ENCODE results near the gene PROK2.
A peak's percentile ranks its signal among the peaks of the same experiment; 100 is the strongest.

Gene PROK2

GRCh38 chr3:71786551-71786950 is 1.6 kb upstream of the PROK2 start:
- no peak for DNase-seq

DNA sequence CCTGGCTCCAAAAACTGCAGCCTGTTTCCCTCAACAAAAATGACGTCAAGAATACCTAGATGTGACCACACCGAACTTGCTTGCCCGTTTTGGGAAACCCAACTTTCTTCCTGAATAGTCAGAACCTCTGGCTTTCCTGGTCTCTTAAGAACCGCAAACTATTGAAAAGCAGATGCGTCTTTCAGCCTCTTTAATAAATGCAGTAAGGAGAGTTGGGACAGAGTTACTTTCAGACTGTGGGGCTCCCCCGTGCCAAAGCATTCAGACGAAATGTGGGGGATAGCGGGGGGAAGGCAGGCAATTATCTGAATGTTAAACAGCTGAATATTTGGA is 1.2 kb upstream of the PROK2 start:
- DNase-seq: no peak

DNA sequence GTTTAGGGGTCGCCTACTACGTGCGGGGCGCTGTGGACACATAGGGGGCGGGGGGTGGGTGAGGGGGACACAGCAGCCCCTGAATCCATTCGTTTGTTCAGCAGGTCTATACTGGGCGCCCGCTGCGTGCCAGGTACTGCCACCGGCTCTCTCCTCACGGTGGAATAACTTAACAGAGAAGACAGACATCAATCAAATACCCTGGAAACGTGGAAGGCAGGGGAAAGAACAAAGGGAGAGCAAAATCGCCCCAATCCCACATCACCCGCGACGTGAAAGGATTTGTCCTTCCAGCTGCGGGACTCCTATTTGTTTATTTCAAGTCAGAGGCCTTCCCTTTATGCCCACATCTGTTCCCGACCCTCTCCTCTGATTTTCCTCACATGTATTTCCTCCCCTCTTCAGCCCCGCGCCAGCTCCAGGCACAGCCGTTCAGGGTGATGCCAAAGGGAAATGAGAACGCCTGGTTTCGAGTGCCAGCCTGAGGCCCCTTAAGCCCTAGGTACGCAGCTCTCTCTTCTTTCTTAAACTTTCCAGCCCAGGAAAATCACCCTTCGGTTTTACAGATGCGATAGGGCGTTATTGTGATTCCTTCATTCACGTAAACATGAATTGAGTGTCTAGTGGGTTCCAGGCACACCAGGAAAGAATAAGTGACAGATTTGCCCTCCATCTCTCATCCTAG is 726 bp upstream of the PROK2 start:
- peak; percentile 63 for DNase-seq

DNA sequence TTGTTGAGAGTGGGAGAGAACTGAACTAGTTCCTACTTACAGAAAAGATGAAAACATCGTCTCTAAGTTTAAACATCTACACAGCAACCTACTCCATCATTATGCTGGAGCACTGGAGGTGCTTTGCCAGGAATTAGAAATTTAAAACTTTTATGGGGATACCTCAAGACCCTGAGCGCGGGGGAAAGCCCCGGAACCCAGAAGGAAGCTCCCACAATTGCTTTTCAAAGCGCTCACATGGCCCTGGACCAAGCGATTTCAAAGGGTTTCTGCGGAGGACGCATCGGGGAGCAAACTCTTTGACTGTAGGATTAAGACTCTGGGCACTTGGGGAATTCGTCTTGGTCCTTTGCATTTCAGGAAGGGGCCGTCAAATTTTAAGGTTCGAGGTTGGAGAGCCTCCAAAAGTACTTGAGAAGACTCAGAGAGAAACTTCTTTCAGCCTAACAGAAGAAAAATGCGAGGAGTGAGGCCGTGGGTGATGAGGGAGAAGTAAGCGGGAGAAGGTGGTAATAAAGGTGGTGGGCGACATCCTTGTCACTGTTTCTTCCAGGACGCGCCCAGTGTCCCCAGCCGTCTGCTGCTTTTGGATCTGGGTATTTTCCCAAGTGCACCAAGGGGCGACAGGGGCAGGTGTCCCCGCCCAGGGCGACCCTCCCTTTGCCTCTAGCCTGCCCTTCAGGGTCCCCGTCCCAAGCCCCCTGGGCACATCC is 591 bp downstream of the PROK2 start:
- DNase-seq: peak; percentile 56

DNA sequence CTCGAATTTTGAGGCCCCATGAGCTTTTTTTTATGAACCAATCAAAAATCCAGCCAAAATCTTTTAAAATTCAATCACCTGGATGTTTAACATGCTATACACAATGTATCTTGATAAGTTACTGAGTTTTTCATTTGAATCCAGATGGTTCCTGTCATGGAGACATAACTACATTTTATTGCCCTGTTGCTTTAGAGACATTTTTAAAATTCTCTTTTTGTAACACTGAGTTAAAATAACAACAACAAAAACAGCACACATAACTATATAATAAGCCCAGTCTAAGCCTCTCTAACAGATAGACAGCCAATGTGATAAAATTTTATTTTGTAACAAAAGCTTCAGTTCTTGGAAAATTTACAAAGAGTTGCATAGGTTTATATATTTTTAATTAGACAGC is 1.8 kb downstream of the PROK2 start:
- DNase-seq: peak; percentile 16

- no peak for DNase-seq
Observed at GRCh38 chr3:71780430-71780829, 4.5 kb downstream of the PROK2 start.

DNA sequence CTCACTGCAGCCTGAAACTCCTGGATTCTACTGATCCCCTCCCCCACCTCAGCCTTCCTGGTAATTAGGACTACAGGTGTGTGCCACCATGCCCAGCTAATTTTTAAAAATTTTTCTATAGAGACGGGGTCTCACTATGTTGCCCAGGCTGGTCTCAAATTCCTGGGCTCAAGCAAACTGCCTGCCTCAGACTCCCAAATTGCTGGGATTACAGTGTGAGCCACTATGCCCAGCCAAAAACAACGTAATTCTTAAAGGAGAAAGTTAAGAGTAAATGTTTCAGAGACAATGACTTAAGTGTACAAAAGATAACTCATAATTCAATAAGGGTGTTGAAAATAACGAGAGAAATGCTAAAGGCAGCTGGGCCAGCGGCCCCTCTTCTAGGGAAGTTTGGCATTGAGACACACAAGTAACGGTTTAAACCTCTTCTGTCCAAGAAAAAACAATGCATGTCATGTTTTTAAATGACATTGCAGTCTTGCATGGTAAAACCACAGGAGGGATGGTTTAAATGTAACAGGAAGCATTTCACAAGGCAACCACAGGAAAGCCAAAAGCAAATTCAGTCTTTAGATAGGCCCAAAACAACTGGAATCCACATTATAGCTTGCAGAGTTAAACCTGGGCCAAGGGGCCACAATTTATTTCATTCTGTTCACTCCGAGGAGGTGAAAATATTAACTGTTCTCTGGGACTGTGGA is 5.1 kb downstream of the PROK2 start:
- no peak for DNase-seq

DNA sequence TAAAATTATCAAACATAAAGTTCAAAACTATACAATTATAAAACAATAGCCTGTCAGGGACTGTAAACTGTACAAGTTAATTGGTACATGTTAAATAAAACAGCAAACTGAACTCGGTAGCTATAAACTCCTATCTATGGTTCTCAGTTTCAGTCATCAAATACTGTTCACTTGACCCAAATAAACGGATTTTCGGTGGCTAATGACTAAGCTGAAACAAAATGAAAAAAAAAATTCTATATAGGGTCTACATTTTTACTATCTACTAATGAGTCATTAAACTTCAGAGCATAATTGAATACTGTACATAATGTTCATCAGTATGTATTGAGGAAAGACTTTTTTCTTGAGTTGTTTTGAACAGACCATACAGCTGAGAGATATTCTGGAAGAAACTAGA is 6.6 kb downstream of the PROK2 start:
- no peak for DNase-seq

- DNase-seq: no peak
Observed at GRCh38 chr3:71776538-71776937, 8.4 kb downstream of the PROK2 start.

GRCh38 chr3:71771884-71772283 is 13.1 kb downstream of the PROK2 start:
- DNase-seq: no peak

DNA sequence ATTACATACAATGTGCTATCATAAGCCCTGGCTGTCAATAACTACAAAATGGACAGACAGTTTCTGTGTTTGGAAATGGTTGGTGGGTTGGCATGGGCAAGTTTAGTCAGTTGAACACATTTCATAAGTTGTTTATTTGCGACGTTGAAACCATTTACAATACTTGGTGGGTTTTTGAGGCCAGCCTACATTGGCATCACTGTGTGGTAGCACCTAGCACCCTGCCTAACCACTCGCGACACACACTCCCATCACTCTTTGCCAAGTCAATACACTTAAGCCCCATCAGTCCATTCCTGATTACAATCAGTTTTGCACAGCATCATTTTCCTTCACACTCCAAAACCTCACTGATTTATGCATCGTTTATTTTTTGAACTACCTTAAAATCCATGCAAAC is 13.8 kb downstream of the PROK2 start:
- DNase-seq: no peak

DNA sequence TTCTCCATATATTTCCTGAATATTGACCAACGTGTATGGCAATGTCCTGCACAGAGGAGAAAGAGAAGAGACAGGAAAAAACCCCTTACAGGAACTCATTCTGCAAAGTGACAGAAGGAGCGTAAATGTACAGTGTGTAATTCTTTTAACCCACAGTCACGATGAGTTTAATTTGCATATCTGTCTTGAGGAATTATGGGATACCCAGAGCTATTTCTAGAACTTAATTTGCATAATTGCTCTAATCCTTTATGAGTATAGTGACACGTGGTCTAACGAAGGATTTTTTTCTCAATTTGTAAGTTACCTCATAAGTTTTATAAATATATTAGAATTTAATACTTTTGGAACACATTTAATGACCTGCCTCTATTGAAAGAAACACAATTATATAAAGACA is 21.5 kb downstream of the PROK2 start:
- no peak for DNase-seq

- no peak for DNase-seq
Observed at GRCh38 chr3:71760140-71760539, 24.8 kb downstream of the PROK2 start.

GRCh38 chr3:71759401-71759800 is 25.5 kb downstream of the PROK2 start:
- DNase-seq: no peak

DNA sequence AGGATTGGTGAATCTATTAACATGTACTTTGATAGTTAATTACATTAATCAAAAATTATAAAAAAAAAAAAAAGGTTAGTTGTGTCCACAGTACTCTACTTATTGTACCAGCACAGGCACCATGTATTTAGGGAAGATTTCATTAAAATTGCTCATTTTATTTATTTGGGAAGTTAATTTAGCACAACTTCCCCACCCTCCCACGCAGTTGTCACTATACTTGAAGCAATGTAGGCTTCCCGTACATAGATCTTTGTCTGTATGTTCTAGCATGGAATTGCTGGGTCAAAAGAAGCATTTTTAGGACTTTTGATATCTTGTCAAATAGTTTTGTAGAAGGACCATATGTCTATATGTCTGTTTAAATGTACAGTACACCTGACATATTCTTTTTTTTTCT is 26.9 kb downstream of the PROK2 start:
- no peak for DNase-seq

DNA sequence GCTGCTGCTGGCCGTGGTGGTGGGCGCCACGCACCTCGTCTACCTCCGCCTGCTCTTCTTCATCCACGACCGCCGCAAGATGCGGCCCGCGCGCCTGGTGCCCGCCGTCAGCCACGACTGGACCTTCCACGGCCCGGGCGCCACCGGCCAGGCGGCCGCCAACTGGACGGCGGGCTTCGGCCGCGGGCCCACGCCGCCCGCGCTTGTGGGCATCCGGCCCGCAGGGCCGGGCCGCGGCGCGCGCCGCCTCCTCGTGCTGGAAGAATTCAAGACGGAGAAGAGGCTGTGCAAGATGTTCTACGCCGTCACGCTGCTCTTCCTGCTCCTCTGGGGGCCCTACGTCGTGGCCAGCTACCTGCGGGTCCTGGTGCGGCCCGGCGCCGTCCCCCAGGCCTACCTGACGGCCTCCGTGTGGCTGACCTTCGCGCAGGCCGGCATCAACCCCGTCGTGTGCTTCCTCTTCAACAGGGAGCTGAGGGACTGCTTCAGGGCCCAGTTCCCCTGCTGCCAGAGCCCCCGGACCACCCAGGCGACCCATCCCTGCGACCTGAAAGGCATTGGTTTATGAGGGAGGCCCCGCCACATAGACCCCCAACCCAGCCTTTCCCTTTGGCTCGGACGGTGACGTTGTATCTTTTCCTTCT is 30.2 kb downstream of the PROK2 start:
- peak; percentile 65 for DNase-seq

GRCh38 chr3:71753701-71754609 is 31.0 kb downstream of the PROK2 start, which contains the start of gene GPR27:
Gene GPR27, plus strand, starts transcription at chr3:71753855. Its CDS starts 195 bp downstream, at chr3:71754050.
- peak; percentile 94 for DNase-seq

GRCh38 chr3:71752831-71753700 is 31.9 kb downstream of the PROK2 start:
- DNase-seq: peak; percentile 67

GRCh38 chr3:71751602-71752001 is 33.3 kb downstream of the PROK2 start:
- DNase-seq: no peak

- no peak for DNase-seq
Observed at GRCh38 chr3:71744738-71745137, 40.2 kb downstream of the PROK2 start.

DNA sequence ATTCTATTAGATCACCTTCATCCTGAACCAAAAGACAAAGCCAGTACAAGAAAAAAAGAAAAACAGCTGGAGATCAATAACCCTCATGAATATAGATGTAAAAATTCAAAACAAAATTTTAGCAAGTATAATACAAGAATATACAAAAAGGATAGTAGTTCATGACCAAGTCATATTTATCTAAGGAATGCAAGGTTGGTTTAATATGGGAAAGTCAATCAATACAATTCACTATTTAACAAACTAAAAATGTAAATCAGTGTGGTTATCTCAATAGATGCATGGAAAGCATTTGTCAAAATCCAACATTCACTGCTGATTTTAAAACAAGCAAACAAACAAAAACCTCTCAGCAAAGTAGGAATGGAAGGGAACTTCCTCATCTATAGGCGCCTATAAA is 42.3 kb downstream of the PROK2 start:
- no peak for DNase-seq

Data from right kidney (tissue), 1 donor.